GM12892 (cell line): ENCODE data around the gene EPHB1.

ENCODE experiments used
- POLR2A ChIP-seq: IDR thresholded peaks from 2 replicates; pipeline ENCODE4 v1.6.1; 2011; ENCODE audit warnings: low read depth, low read length, control low read depth
- TAF1 ChIP-seq: IDR thresholded peaks from 2 replicates; pipeline ENCODE4 v1.6.1; 2011; ENCODE audit warnings: low read depth, mild to moderate bottlenecking, control low read depth, low read length, borderline replicate concordance

GRCh38 chr3:135034291-135034768 lies 239.3 kb downstream of the EPHB1 start:
- TF ChIP-seq POLR2A (no peak), TAF1 (no peak)
